Type B pancreatic cell (in vitro differentiated cells): ENCODE data around the gene HPN. TPM values are rescaled to one million over a fixed set of nuclear protein-coding genes. Genes with fewer than 3 reads are reported as not detected.
"Not testable (repeated sequence)": the region's sequence is repeated elsewhere in the genome, so short reads cannot be mapped to it uniquely, and the experiment has no call there.

Experiments
- DNase-seq: peaks from one replicate; pipeline ENCODE4 v3.0.0; 2021; ENCODE audit warnings: mixed read lengths; ENCODE audit not compliant: unreplicated experiment; ENCODE audit errors: extremely low spot score
- H3K27ac Mint-ChIP-seq: 2 replicates; pipeline ENCODE4 v1.8.0; 2021; ENCODE audit warnings: mild to moderate bottlenecking, mixed read lengths
- H3K27me3 Mint-ChIP-seq: 2 replicates; pipeline ENCODE4 v1.8.0; 2021; ENCODE audit warnings: mixed read lengths
- H3K36me3 Mint-ChIP-seq: 2 replicates; pipeline ENCODE4 v1.8.0; 2021; ENCODE audit warnings: mixed read lengths
- H3K4me1 Mint-ChIP-seq: one replicate; pipeline ENCODE4 v1.8.0; 2021; ENCODE audit warnings: mixed read lengths; ENCODE audit not compliant: unreplicated experiment
- H3K4me3 Mint-ChIP-seq: 2 replicates; pipeline ENCODE4 v1.8.0; 2021; ENCODE audit warnings: mild to moderate bottlenecking, mixed read lengths
- H3K9me3 Mint-ChIP-seq: 2 replicates; pipeline ENCODE4 v1.8.0; 2021; ENCODE audit warnings: mixed read lengths
- CTCF ChIP-seq: fragments of 200-600 bp; sonication (generic); conservative IDR thresholded peaks from 2 replicates; pipeline ENCODE4 v1.5.0; 2021; ENCODE audit warnings: antibody characterized with exemption, mild to moderate bottlenecking
- total RNA-seq: library from RNA; stranded (reverse); gene quantifications from 2 replicates; pipeline ENCODE4 v1.2.1, GENCODE V29; 2021; ENCODE audit warnings: low replicate concordance

HPN gene
- total RNA-seq, 1 donor from 2014 or later: 15.1 TPM

GRCh38 chr19:35004517-35005255, 36.8 kb upstream of the HPN start:
- TF ChIP-seq CTCF: no peak
- no peaks in the 10 kb centered on the region for H3K27me3 Mint-ChIP-seq
- H3K36me3 Mint-ChIP-seq: peaks cover 6% of the 10 kb centered on the region
- no peak overlapping the region for H3K27ac Mint-ChIP-seq
- DNase-seq: no peak
- H3K4me1 Mint-ChIP-seq: peaks cover 31% of the 10 kb centered on the region
- H3K4me3 Mint-ChIP-seq: no peak overlapping the region
- H3K9me3 Mint-ChIP-seq: no peaks in the 10 kb centered on the region

GRCh38 chr19:35005256-35005977, 36.1 kb upstream of the HPN start:
- Mint-ChIP-seq H3K4me3 (no peak overlapping the region), H3K27me3 (no peaks in the 10 kb centered on the region), H3K4me1 (peaks cover 31% of the 10 kb centered on the region), H3K36me3 (peaks cover 8% of the 10 kb centered on the region), H3K27ac (peak overlapping the region; percentile 23), H3K9me3 (no peaks in the 10 kb centered on the region)
- no peak for DNase-seq
- TF ChIP-seq CTCF: no peak

GRCh38 chr19:35006007-35006341, 35.5 kb upstream of the HPN start:
- DNase-seq, H3K36me3 Mint-ChIP-seq, H3K4me3 Mint-ChIP-seq, H3K27me3 Mint-ChIP-seq, H3K9me3 Mint-ChIP-seq: not testable (repeated sequence)
- Mint-ChIP-seq H3K27ac (peak overlapping the region; percentile 23), H3K4me1 (peaks cover 31% of the 10 kb centered on the region)

- Mint-ChIP-seq H3K4me3 (peak overlapping the region; percentile 2), H3K9me3 (no peaks in the 10 kb centered on the region), H3K36me3 (peaks cover 10% of the 10 kb centered on the region), H3K4me1 (peaks cover 31% of the 10 kb centered on the region), H3K27ac (peak overlapping the region; percentile 77), H3K27me3 (no peaks in the 10 kb centered on the region)
- TF ChIP-seq CTCF: no peak
- no peak for DNase-seq
These were observed 35.1 kb upstream of the HPN start for GRCh38 chr19:35006342-35006998.

GRCh38 chr19:35006999-35007365, 34.5 kb upstream of the HPN start:
- Mint-ChIP-seq H3K4me1 (peaks cover 28% of the 10 kb centered on the region), H3K9me3 (no peaks in the 10 kb centered on the region), H3K36me3 (peaks cover 10% of the 10 kb centered on the region), H3K27me3 (no peaks in the 10 kb centered on the region), H3K27ac (peak overlapping the region; percentile 77), H3K4me3 (peak overlapping the region; percentile 2)
- no peak for DNase-seq
- no peak for TF ChIP-seq CTCF

GRCh38 chr19:35007427-35007826, 34.1 kb upstream of the HPN start:
- H3K27me3 Mint-ChIP-seq, H3K27ac Mint-ChIP-seq, H3K9me3 Mint-ChIP-seq, H3K36me3 Mint-ChIP-seq, H3K4me3 Mint-ChIP-seq, DNase-seq: not testable (repeated sequence)
- peaks cover 24% of the 10 kb centered on the region for H3K4me1 Mint-ChIP-seq
